HL-60 (cell line): ENCODE results near the gene KRTAP10-2.

Experiments used
- DNase-seq, 2 experiments: peaks; one replicate each; pipeline ENCODE4 v3.0.0-alpha.2; 2010 to 2020; ENCODE audit warnings: low read depth in 1 of 2, low spot score in 1 of 2
- H3K27ac ChIP-seq: fragments of 250-450 bp; sonication (Bioruptor Pico); replicated peaks from 2 replicates; pipeline ENCODE4 v1.5.1; 2020; ENCODE audit warnings: mild to moderate bottlenecking, moderate library complexity
- H3K27me3 ChIP-seq: fragments of 250-450 bp; sonication (Bioruptor Pico); 2 replicates; pipeline ENCODE4 v1.5.1; 2021; ENCODE audit warnings: mild to moderate bottlenecking, moderate library complexity; ENCODE audit not compliant: insufficient read depth, poor library complexity, severe bottlenecking
- H3K4me3 ChIP-seq: replicated peaks from 2 replicates; pipeline ENCODE4 v1.5.1; 2011; ENCODE audit warnings: mild to moderate bottlenecking, control low read depth, low read length; ENCODE audit not compliant: insufficient read depth
- GABPA ChIP-seq: IDR thresholded peaks from 2 replicates; pipeline ENCODE4 v1.6.1; 2012; ENCODE audit warnings: low read depth
- POLR2AphosphoS5 ChIP-seq: IDR thresholded peaks from 2 replicates; pipeline ENCODE4 v1.6.1; 2012; ENCODE audit warnings: low read depth
- REST ChIP-seq: IDR thresholded peaks from 2 replicates; pipeline ENCODE4 v1.6.1; 2012; ENCODE audit warnings: low read depth; ENCODE audit not compliant: insufficient replicate concordance
- SPI1 ChIP-seq: IDR thresholded peaks from 2 replicates; pipeline ENCODE4 v1.6.1; 2012; ENCODE audit warnings: low read depth, mild to moderate bottlenecking, borderline replicate concordance
- TF ChIP-seq, protein P1 (sequence below): IDR thresholded peaks from one replicate; pipeline ENCODE4 v1.5.1; 2011; ENCODE audit warnings: low read length, control low read depth, inconsistent platforms; ENCODE audit not compliant: insufficient read depth

KRTAP10-2 gene

DNA sequence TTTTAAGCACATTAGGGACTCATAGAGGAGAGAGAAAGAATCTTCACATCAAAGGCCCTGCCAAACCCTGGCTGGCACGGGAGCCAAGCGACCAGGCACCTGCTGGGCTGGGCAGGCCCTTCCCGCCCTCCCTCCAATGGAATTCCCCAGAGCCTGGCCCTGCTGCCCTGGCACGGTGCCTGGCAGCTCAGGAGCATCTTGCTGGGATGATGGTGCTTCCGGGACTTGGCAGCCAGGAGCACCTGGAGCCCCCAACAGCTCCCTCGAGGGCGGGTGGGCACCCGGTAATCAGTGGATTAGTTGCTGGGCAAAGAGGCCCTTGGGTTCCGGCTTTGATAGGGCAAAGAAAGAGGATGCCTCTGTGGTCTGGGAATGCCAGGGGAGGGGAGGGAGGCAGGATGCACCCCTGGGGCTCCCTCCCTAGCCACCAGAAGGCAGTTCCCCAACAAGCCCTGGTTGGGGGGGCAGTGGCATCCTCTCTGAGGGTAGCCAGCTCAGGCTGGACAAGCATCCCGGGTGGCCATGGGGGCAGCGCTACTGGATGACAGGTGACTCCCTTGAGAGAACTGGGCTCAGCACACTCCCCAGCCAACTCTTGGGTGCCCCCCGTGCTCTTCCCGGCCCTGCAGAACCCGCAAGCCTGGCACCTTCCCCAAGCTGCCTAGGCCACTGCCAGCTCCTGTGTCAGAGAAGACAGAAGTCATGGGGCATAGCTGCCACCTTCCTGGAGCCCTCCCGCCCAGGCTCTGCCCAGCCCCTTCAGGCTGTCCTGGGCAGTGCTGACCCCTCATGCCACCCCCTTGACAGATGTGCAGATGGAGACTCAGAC lies 37.7 kb downstream of the KRTAP10-2 start:
- no peak for DNase-seq
- H3K4me3 ChIP-seq: no peak overlapping the region
- H3K27ac ChIP-seq: no peak overlapping the region
- H3K27me3 ChIP-seq: no peaks in the 10 kb centered on the region
- TF ChIP-seq, protein P1, sequence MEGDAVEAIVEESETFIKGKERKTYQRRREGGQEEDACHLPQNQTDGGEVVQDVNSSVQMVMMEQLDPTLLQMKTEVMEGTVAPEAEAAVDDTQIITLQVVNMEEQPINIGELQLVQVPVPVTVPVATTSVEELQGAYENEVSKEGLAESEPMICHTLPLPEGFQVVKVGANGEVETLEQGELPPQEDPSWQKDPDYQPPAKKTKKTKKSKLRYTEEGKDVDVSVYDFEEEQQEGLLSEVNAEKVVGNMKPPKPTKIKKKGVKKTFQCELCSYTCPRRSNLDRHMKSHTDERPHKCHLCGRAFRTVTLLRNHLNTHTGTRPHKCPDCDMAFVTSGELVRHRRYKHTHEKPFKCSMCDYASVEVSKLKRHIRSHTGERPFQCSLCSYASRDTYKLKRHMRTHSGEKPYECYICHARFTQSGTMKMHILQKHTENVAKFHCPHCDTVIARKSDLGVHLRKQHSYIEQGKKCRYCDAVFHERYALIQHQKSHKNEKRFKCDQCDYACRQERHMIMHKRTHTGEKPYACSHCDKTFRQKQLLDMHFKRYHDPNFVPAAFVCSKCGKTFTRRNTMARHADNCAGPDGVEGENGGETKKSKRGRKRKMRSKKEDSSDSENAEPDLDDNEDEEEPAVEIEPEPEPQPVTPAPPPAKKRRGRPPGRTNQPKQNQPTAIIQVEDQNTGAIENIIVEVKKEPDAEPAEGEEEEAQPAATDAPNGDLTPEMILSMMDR: no peak
- TF ChIP-seq SPI1 (no peak), GABPA (no peak), POLR2AphosphoS5 (no peak), REST (no peak)

GRCh38 chr21:44512496-44513388 lies 38.6 kb downstream of the KRTAP10-2 start:
- H3K4me3 ChIP-seq: no peak overlapping the region
- DNase-seq: no peak
- no peak overlapping the region for H3K27ac ChIP-seq
- TF ChIP-seq REST (no peak), SPI1 (no peak), GABPA (no peak), POLR2AphosphoS5 (no peak)
- TF ChIP-seq, protein P1: no peak
- no peaks in the 10 kb centered on the region for H3K27me3 ChIP-seq

DNA sequence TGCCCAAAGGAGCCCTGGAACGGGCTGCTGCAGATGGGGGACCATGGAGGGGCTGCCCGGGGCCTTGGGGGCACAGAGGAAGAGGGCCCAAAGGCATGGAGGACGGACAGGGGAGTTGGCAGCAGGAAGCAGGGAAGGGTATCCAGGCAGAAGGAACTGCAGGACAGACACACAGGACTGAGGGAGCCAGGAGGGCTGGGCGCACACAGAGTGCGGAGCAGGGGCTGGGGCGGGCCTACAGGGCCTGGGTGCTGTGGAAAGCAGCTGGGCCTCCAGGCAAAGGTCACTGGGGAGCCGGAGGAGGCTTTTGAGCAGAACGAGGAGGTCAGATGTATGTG lies 39.4 kb downstream of the KRTAP10-2 start:
- H3K27me3 ChIP-seq: no peaks in the 10 kb centered on the region
- DNase-seq: no peak
- no peak overlapping the region for H3K27ac ChIP-seq
- H3K4me3 ChIP-seq: no peak overlapping the region
- TF ChIP-seq POLR2AphosphoS5: no peak

GRCh38 chr21:44511219-44511937 lies 39.9 kb downstream of the KRTAP10-2 start:
- H3K27me3 ChIP-seq: no peaks in the 10 kb centered on the region
- H3K4me3 ChIP-seq: no peak overlapping the region
- no peak for DNase-seq
- no peak for TF ChIP-seq REST
- TF ChIP-seq POLR2AphosphoS5: no peak
- no peak for TF ChIP-seq SPI1
- no peak for TF ChIP-seq GABPA
- TF ChIP-seq, protein P1: no peak
- H3K27ac ChIP-seq: no peak overlapping the region
